ENCODE measurements around the gene MRPL46.
"Not testable (repeated sequence)": the region's sequence is repeated elsewhere in the genome, so short reads cannot be mapped to it uniquely, and the experiment has no call there.

The MRPL46 gene

GRCh38 chr15:88441076-88441730 lies 26.0 kb downstream of the MRPL46 start:
- Mint-ChIP-seq H3K36me3 (ENCODE audit: low read depth) (no peaks in the 10 kb centered on the region), H3K9me3 (peaks cover 16% of the 10 kb centered on the region), H3K27me3 (peaks cover 63% of the 10 kb centered on the region), H3K4me1 (ENCODE audit: low read depth) (peaks cover 2% of the 10 kb centered on the region), H3K4me3 (no peak overlapping the region), H3K27ac (no peak overlapping the region)
- no peak for DNase-seq

GRCh38 chr15:88440021-88440420 lies 27.2 kb downstream of the MRPL46 start:
- H3K36me3 Mint-ChIP-seq (ENCODE audit: low read depth), result no peaks in the 10 kb centered on the region
- no peak overlapping the region for H3K27ac Mint-ChIP-seq
- no peak for DNase-seq
- H3K9me3 Mint-ChIP-seq, result peaks cover 16% of the 10 kb centered on the region
- H3K4me3 Mint-ChIP-seq, result no peak overlapping the region
- H3K4me1 Mint-ChIP-seq (ENCODE audit: low read depth), result peaks cover 6% of the 10 kb centered on the region
- peaks cover 66% of the 10 kb centered on the region for H3K27me3 Mint-ChIP-seq

GRCh38 chr15:88438181-88438580 lies 29.0 kb downstream of the MRPL46 start:
- no peak overlapping the region for H3K27ac Mint-ChIP-seq
- DNase-seq, result no peak
- H3K4me3 Mint-ChIP-seq, result no peak overlapping the region
- H3K36me3 Mint-ChIP-seq (ENCODE audit: low read depth), result no peaks in the 10 kb centered on the region
- peaks cover 57% of the 10 kb centered on the region for H3K27me3 Mint-ChIP-seq
- H3K4me1 Mint-ChIP-seq (ENCODE audit: low read depth), result peaks cover 6% of the 10 kb centered on the region
- peaks cover 4% of the 10 kb centered on the region for H3K9me3 Mint-ChIP-seq

GRCh38 chr15:88434106-88434505 lies 33.1 kb downstream of the MRPL46 start:
- H3K9me3 Mint-ChIP-seq; H3K36me3 Mint-ChIP-seq (ENCODE audit: low read depth); H3K27ac Mint-ChIP-seq; H3K4me1 Mint-ChIP-seq (ENCODE audit: low read depth); H3K4me3 Mint-ChIP-seq; DNase-seq: not testable (repeated sequence)
- H3K27me3 Mint-ChIP-seq, result peaks cover 41% of the 10 kb centered on the region

- H3K9me3 Mint-ChIP-seq, result no peaks in the 10 kb centered on the region
- no peak overlapping the region for H3K27ac Mint-ChIP-seq
- H3K27me3 Mint-ChIP-seq, result peaks cover 38% of the 10 kb centered on the region
- H3K36me3 Mint-ChIP-seq (ENCODE audit: low read depth), result no peaks in the 10 kb centered on the region
- H3K4me3 Mint-ChIP-seq, result no peak overlapping the region
- peaks cover 4% of the 10 kb centered on the region for H3K4me1 Mint-ChIP-seq (ENCODE audit: low read depth)
- DNase-seq, result no peak
These were observed 34.0 kb downstream of the MRPL46 start for GRCh38 chr15:88433046-88433685.

GRCh38 chr15:88431441-88431840 lies 35.7 kb downstream of the MRPL46 start:
- H3K4me3 Mint-ChIP-seq, result no peak overlapping the region
- H3K36me3 Mint-ChIP-seq (ENCODE audit: low read depth), result no peaks in the 10 kb centered on the region
- peaks cover 4% of the 10 kb centered on the region for H3K4me1 Mint-ChIP-seq (ENCODE audit: low read depth)
- no peak overlapping the region for H3K27ac Mint-ChIP-seq
- no peaks in the 10 kb centered on the region for H3K9me3 Mint-ChIP-seq
- no peak for DNase-seq
- H3K27me3 Mint-ChIP-seq, result peaks cover 36% of the 10 kb centered on the region

GRCh38 chr15:88430051-88430450 lies 37.1 kb downstream of the MRPL46 start:
- no peak for DNase-seq
- no peaks in the 10 kb centered on the region for H3K9me3 Mint-ChIP-seq
- no peak overlapping the region for H3K27ac Mint-ChIP-seq
- no peaks in the 10 kb centered on the region for H3K36me3 Mint-ChIP-seq (ENCODE audit: low read depth)
- H3K4me1 Mint-ChIP-seq (ENCODE audit: low read depth), result no peaks in the 10 kb centered on the region
- H3K4me3 Mint-ChIP-seq, result no peak overlapping the region
- H3K27me3 Mint-ChIP-seq, result peaks cover 42% of the 10 kb centered on the region

GRCh38 chr15:88428805-88429605 lies 38.2 kb downstream of the MRPL46 start:
- Mint-ChIP-seq H3K4me1 (ENCODE audit: low read depth) (no peaks in the 10 kb centered on the region), H3K36me3 (ENCODE audit: low read depth) (no peaks in the 10 kb centered on the region), H3K27ac (no peak overlapping the region), H3K9me3 (no peaks in the 10 kb centered on the region), H3K4me3 (no peak overlapping the region), H3K27me3 (peaks cover 47% of the 10 kb centered on the region)
- DNase-seq, result no peak

- H3K4me1 Mint-ChIP-seq (ENCODE audit: low read depth), result no peaks in the 10 kb centered on the region
- no peak for DNase-seq
- H3K27ac Mint-ChIP-seq, result no peak overlapping the region
- no peak overlapping the region for H3K4me3 Mint-ChIP-seq
- no peaks in the 10 kb centered on the region for H3K36me3 Mint-ChIP-seq (ENCODE audit: low read depth)
- H3K27me3 Mint-ChIP-seq, result peaks cover 50% of the 10 kb centered on the region
- H3K9me3 Mint-ChIP-seq, result no peaks in the 10 kb centered on the region
These were observed 39.1 kb downstream of the MRPL46 start for GRCh38 chr15:88428053-88428452.

- Mint-ChIP-seq H3K4me1 (ENCODE audit: low read depth) (no peaks in the 10 kb centered on the region), H3K27ac (no peak overlapping the region), H3K9me3 (no peaks in the 10 kb centered on the region), H3K4me3 (no peak overlapping the region), H3K36me3 (ENCODE audit: low read depth) (no peaks in the 10 kb centered on the region), H3K27me3 (peaks cover 64% of the 10 kb centered on the region)
- no peak for DNase-seq
These were observed 40.9 kb downstream of the MRPL46 start for GRCh38 chr15:88426304-88426703.

GRCh38 chr15:88423331-88423730 lies 43.9 kb downstream of the MRPL46 start:
- H3K27me3 Mint-ChIP-seq, result peaks cover 62% of the 10 kb centered on the region
- no peak for DNase-seq

GRCh38 chr15:88419830-88420229 lies 47.4 kb downstream of the MRPL46 start:
- Mint-ChIP-seq H3K4me1 (ENCODE audit: low read depth) (peaks cover 20% of the 10 kb centered on the region), H3K27ac (peak overlapping the region; percentile 44), H3K9me3 (peaks cover 3% of the 10 kb centered on the region), H3K4me3 (no peak overlapping the region), H3K36me3 (ENCODE audit: low read depth) (no peaks in the 10 kb centered on the region), H3K27me3 (peaks cover 66% of the 10 kb centered on the region)
- no peak for DNase-seq

More at GRCh38 chr15:88423331-88423730, 43.9 kb downstream of the MRPL46 start:
- Mint-ChIP-seq H3K4me3 (no peak overlapping the region), H3K4me1 (ENCODE audit: low read depth) (peaks cover 20% of the 10 kb centered on the region), H3K36me3 (ENCODE audit: low read depth) (no peaks in the 10 kb centered on the region), H3K9me3 (peaks cover 3% of the 10 kb centered on the region), H3K27ac (no peak overlapping the region)

All from activated T-cell treated with anti-CD3 and anti-CD28 coated beads, Interleukin-2, amount 50 U/mL, for 24 hours (primary cell).